ENCODE data around the gene C5AR1. TPM values are rescaled to one million over a fixed set of nuclear protein-coding genes. Genes with fewer than 3 reads are reported as not detected.
A peak's percentile ranks its signal among the peaks of the same experiment; 100 is the strongest.

C5AR1 gene
- total and polyA plus RNA-seq, 2 experiments from 2014 or later = 0.46 TPM; not detected in 1

GRCh38 chr19:47315125-47315821, 5.6 kb downstream of the C5AR1 start:
- Histone ChIP-seq H3K27me3 (replicated peaks; ENCODE audit: insufficient read depth) (no peaks in the 10 kb centered on the region), H3F3A (ENCODE audit: insufficient read depth) (peaks cover 3% of the 10 kb centered on the region; the same call in 1 of the 2 replicates), H4K20me1 (ENCODE audit: insufficient read depth) (no peaks in the 10 kb centered on the region), H3K4me2 (ENCODE audit: unreplicated experiment) (peak overlapping the region; percentile 45), H3K9ac (peak overlapping the region; percentile 23; the same call in 1 of the 2 replicates), H3K9me2 (ENCODE audit: insufficient read depth) (no peaks in the 10 kb centered on the region), H3K4me1 (ENCODE audit: insufficient read depth) (peaks cover 4% of the 10 kb centered on the region; the same call in 1 of the 2 replicates), H3K4me3 (no peak overlapping the region), H3K27ac (peak overlapping the region; percentile 59), H3K36me3 (ENCODE audit: low read depth) (no peaks in the 10 kb centered on the region), H3K79me2 (ENCODE audit: insufficient read depth) (no peaks in the 10 kb centered on the region), H2AFZ (peak overlapping the region; percentile 40; the same call in 1 of the 2 replicates), H3K9me3 (ENCODE audit: low read depth) (no peaks in the 10 kb centered on the region)
- DNase-seq = peak; percentile 98
- TF ChIP-seq EZH2 (IDR thresholded peaks at IDR 0.05; ENCODE audit: insufficient read depth, poor library complexity, severe bottlenecking) = no peak
- no peak for TF ChIP-seq EZH2phosphoT487 (IDR thresholded peaks at IDR 0.05; ENCODE audit: insufficient read depth, low read depth)
- 9 to 13% methylated on average over 12 of the region's 12 CpGs for WGBS, 2 experiments (ENCODE audit: low coverage in 1 of 2, low lambda C conversion rate in 2 of 2, missing lambda C conversion rate in 2 of 2)
- in situ Hi-C loops (cut with MboI) = no loop called here

GRCh38 chr19:47316513-47316912, 6.9 kb downstream of the C5AR1 start:
- no peaks in the 10 kb centered on the region for H3K9me2 ChIP-seq (ENCODE audit: insufficient read depth)
- 83 to 90% methylated on average over 4 of the region's 4 CpGs for WGBS, 2 experiments (ENCODE audit: low coverage in 1 of 2, low lambda C conversion rate in 2 of 2, missing lambda C conversion rate in 2 of 2)
- H3K9me3 ChIP-seq (ENCODE audit: low read depth) = no peaks in the 10 kb centered on the region
- H3K4me3 ChIP-seq = no peak overlapping the region
- H3K27ac ChIP-seq = no peak overlapping the region
- in situ Hi-C loops (cut with MboI) = no loop called here
- no peak for DNase-seq
- H3K27me3 ChIP-seq (replicated peaks; ENCODE audit: insufficient read depth) = no peaks in the 10 kb centered on the region
- no peaks in the 10 kb centered on the region for H4K20me1 ChIP-seq (ENCODE audit: insufficient read depth)
- H3F3A ChIP-seq (ENCODE audit: insufficient read depth) = peaks cover 3% of the 10 kb centered on the region; the same call in 1 of the 2 replicates
- no peaks in the 10 kb centered on the region for H3K36me3 ChIP-seq (ENCODE audit: low read depth)
- no peak for TF ChIP-seq EZH2phosphoT487 (IDR thresholded peaks at IDR 0.05; ENCODE audit: insufficient read depth, low read depth)
- no peak for TF ChIP-seq EZH2 (IDR thresholded peaks at IDR 0.05; ENCODE audit: insufficient read depth, poor library complexity, severe bottlenecking)
- no peak overlapping the region for H3K4me2 ChIP-seq (ENCODE audit: unreplicated experiment)
- H3K79me2 ChIP-seq (ENCODE audit: insufficient read depth) = no peaks in the 10 kb centered on the region
- no peak overlapping the region for H3K9ac ChIP-seq
- H3K4me1 ChIP-seq (ENCODE audit: insufficient read depth) = peaks cover 4% of the 10 kb centered on the region; the same call in 1 of the 2 replicates
- no peak overlapping the region for H2AFZ ChIP-seq

- TF ChIP-seq EZH2phosphoT487 (IDR thresholded peaks at IDR 0.05; ENCODE audit: insufficient read depth, low read depth) = no peak
- no peak for TF ChIP-seq EZH2 (IDR thresholded peaks at IDR 0.05; ENCODE audit: insufficient read depth, poor library complexity, severe bottlenecking)
- in situ Hi-C loops (cut with MboI) = no loop called here
- 87 to 89% methylated on average over 46 of the region's 46 CpGs for WGBS, 2 experiments (ENCODE audit: low coverage in 1 of 2, low lambda C conversion rate in 2 of 2, missing lambda C conversion rate in 2 of 2)
These were observed 10.5 kb downstream of the C5AR1 start for GRCh38 chr19:47319923-47320871.

GRCh38 chr19:47321630-47322029, 12.0 kb downstream of the C5AR1 start:
- no peaks in the 10 kb centered on the region for H3K9me3 ChIP-seq (ENCODE audit: low read depth)
- no peak overlapping the region for H3K27ac ChIP-seq
- H3K4me3 ChIP-seq = no peak overlapping the region
- in situ Hi-C loops (cut with MboI) = no loop called here
- DNase-seq = no peak
- no peak overlapping the region for H3K9ac ChIP-seq
- TF ChIP-seq EZH2phosphoT487 (IDR thresholded peaks at IDR 0.05; ENCODE audit: insufficient read depth, low read depth) = no peak
- no peak for TF ChIP-seq EZH2 (IDR thresholded peaks at IDR 0.05; ENCODE audit: insufficient read depth, poor library complexity, severe bottlenecking)
- H3K4me2 ChIP-seq (ENCODE audit: unreplicated experiment) = no peak overlapping the region
- no peaks in the 10 kb centered on the region for H3K79me2 ChIP-seq (ENCODE audit: insufficient read depth)
- WGBS, 2 experiments (ENCODE audit: low coverage in 1 of 2, low lambda C conversion rate in 2 of 2, missing lambda C conversion rate in 2 of 2) = 42% methylated on average over 1 of the region's 1 CpG
- no peaks in the 10 kb centered on the region for H3F3A ChIP-seq (ENCODE audit: insufficient read depth)
- no peaks in the 10 kb centered on the region for H3K27me3 ChIP-seq (replicated peaks; ENCODE audit: insufficient read depth)
- no peaks in the 10 kb centered on the region for H3K9me2 ChIP-seq (ENCODE audit: insufficient read depth)
- H2AFZ ChIP-seq = no peak overlapping the region
- H3K36me3 ChIP-seq (ENCODE audit: low read depth) = no peaks in the 10 kb centered on the region
- H4K20me1 ChIP-seq (ENCODE audit: insufficient read depth) = no peaks in the 10 kb centered on the region
- H3K4me1 ChIP-seq (ENCODE audit: insufficient read depth) = no peaks in the 10 kb centered on the region

More at GRCh38 chr19:47319923-47320871, 10.5 kb downstream of the C5AR1 start:
- Histone ChIP-seq H3K36me3 (ENCODE audit: low read depth) (no peaks in the 10 kb centered on the region), H3K4me1 (ENCODE audit: insufficient read depth) (peaks cover 4% of the 10 kb centered on the region; the same call in 1 of the 2 replicates), H3K79me2 (ENCODE audit: insufficient read depth) (no peaks in the 10 kb centered on the region), H4K20me1 (ENCODE audit: insufficient read depth) (no peaks in the 10 kb centered on the region), H3K27ac (no peak overlapping the region), H3K9me2 (ENCODE audit: insufficient read depth) (no peaks in the 10 kb centered on the region), H3K9ac (no peak overlapping the region), H3K4me3 (no peak overlapping the region), H3K4me2 (ENCODE audit: unreplicated experiment) (no peak overlapping the region), H3K9me3 (ENCODE audit: low read depth) (no peaks in the 10 kb centered on the region), H2AFZ (no peak overlapping the region), H3F3A (ENCODE audit: insufficient read depth) (peaks cover 3% of the 10 kb centered on the region; the same call in 1 of the 2 replicates), H3K27me3 (replicated peaks; ENCODE audit: insufficient read depth) (no peaks in the 10 kb centered on the region)
- no peak for DNase-seq
